ENCODE measurements around the gene C4A.
A peak's percentile ranks its signal among the peaks of the same experiment; 100 is the strongest.

DNA sequence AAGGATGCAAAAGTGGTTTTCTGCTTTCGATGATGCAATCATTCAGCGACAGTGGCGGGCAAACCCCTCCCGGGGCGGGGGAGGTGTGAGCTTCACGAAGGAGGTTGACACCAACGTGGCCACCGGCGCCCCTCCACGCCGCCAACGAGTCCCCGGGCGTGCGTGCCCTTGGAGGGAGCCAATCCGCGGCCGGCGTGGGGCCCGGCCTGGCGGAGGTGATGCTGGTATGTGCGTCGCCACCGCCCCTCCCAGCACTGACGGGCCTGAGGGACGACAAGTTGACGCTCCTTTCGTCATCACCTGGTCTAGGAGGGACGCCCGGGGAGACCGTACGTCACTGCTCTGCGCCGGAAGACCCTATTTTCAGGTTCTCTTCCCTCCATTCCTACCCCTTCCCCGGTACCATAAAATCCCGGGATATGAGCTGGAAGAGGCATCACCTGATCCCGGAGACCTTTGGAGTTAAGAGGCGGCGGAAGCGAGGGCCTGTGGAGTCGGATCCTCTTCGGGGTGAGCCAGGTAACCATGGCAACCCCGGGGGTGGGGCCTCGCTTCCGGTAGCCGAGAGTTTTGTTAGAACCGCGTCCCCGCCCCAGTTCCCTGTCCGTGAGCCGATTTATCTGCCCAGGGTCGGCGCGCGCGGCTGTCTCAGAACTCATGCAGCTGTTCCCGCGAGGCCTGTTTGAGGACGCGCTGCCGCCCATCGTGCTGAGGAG, 9.7 kb upstream of the C4A start, which contains the start of gene DXO:
- TF ChIP-seq, protein P1, sequence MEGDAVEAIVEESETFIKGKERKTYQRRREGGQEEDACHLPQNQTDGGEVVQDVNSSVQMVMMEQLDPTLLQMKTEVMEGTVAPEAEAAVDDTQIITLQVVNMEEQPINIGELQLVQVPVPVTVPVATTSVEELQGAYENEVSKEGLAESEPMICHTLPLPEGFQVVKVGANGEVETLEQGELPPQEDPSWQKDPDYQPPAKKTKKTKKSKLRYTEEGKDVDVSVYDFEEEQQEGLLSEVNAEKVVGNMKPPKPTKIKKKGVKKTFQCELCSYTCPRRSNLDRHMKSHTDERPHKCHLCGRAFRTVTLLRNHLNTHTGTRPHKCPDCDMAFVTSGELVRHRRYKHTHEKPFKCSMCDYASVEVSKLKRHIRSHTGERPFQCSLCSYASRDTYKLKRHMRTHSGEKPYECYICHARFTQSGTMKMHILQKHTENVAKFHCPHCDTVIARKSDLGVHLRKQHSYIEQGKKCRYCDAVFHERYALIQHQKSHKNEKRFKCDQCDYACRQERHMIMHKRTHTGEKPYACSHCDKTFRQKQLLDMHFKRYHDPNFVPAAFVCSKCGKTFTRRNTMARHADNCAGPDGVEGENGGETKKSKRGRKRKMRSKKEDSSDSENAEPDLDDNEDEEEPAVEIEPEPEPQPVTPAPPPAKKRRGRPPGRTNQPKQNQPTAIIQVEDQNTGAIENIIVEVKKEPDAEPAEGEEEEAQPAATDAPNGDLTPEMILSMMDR (IDR thresholded peaks at IDR 0.05), result peak in 1 of 5 experiments; percentile 42
- TF ChIP-seq EP300 (IDR thresholded peaks at IDR 0.05) (peak; percentile 94 to 96), POLR2A (IDR thresholded peaks at IDR 0.05) (peak; percentile 35 to 65)
